Body of pancreas (tissue), 4 donors: ENCODE results near the gene GPRIN3. TPM values are rescaled to one million over a fixed set of nuclear protein-coding genes. Genes with fewer than 3 reads are reported as not detected.
"Not testable (repeated sequence)": the region's sequence is repeated elsewhere in the genome, so short reads cannot be mapped to it uniquely, and the experiment has no call there.

ENCODE experiments used
- ATAC-seq: fragments of 150-250 bp; one replicate; pipeline ENCODE4 v1.9.1; 2016
- DNase-seq, 4 donors: peaks; one replicate each; pipeline ENCODE4 v3.0.0-alpha.2; 2019
- H3K27ac ChIP-seq, 4 donors: fragments of 200-600 bp; sonication (generic); 1 replicate in 3 of 4; 2 replicates in 1 of 4; pipeline versions ENCODE4 v1.5.1 to v1.6.1; 2016 to 2019; ENCODE audit warnings: mild to moderate bottlenecking in 1 of 4, mixed read lengths in 1 of 4, moderate library complexity in 1 of 4
- H3K27me3 ChIP-seq, 2 donors: fragments of 200-600 bp; sonication (generic); one replicate each; pipeline ENCODE4 v1.6.0; 2016; ENCODE audit warnings: mild to moderate bottlenecking in 1 of 2
- H3K36me3 ChIP-seq, 2 donors: fragments of 200-600 bp; sonication (generic); replicated peaks in 1 of 2; 2 replicates each; pipeline ENCODE4 v1.5.1; 2016; ENCODE audit warnings: low read depth in 2 of 2; ENCODE audit not compliant: insufficient read depth in 1 of 2
- H3K4me1 ChIP-seq: fragments of 200-600 bp; sonication (generic); one replicate; pipeline ENCODE4 v1.6.0; 2016
- H3K4me3 ChIP-seq, 2 donors: fragments of 200-600 bp; sonication (generic); 1 replicate in 1 of 2; 2 replicates in 1 of 2; pipeline ENCODE4 v1.5.1; 2016 to 2019
- H3K9me3 ChIP-seq, 3 donors: fragments of 200-600 bp; sonication (generic); 1 replicate in 2 of 3; 2 replicates in 1 of 3; pipeline ENCODE4 v1.5.1; 2016
- POLR2A ChIP-seq, 3 donors: fragments of 450-650 bp; IDR thresholded peaks; one replicate each; pipeline ENCODE4 v1.6.1; 2016; ENCODE audit warnings: antibody characterized with exemption in 3 of 3, mild to moderate bottlenecking in 2 of 3
- WGBS, 2 donors: methylation state at CpG; one replicate each; pipeline ENCODE4 v1.1.5; 2017; 5-methylcytosine and 5-hydroxymethylcytosine counted together
- intact Hi-C: fragments of 100-400 bp; cut with DNase I; formaldehyde crosslinking; loops from one replicate; pipeline ENCODE4 v1.15.1; 2023
- total RNA-seq, 2 donors: library from RNA; depleted of rRNA; stranded (reverse); fragments of >200 nt; gene quantifications; one replicate each; pipeline ENCODE4 v1.1.0, GENCODE V29; 2016
- TF ChIP-seq, protein P1 (sequence below), 7 experiments: fragments of 450-650 bp in 4 of 7; fragments of 200-600 bp in 3 of 7; sonication (generic) in 3 of 7; IDR thresholded peaks; one replicate each; pipeline ENCODE4 v1.5.1; 2016 to 2019; ENCODE audit warnings: antibody characterized with exemption in 7 of 7

GPRIN3 gene
- total RNA-seq, 2 donors from 2014 or later, result 5.3 to 9.3 TPM

DNA sequence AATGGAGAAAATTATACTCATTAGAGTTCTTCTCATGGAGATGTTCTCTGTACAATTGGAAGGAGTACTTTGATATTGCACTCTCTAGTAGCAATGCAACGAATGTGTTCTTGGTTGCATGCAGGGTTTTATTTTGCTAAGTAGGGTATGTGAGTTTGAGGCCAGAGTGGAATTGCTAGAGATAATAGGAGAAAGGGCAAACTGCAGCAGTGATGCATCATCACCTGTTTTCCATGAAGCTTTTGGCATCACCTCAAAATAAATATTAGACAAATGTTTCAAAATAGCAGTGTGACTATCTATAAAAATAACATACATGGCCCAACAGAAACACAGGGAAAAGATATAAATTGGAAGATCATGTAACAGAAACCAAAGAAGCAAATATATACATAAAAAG lies 103.0 kb downstream of the GPRIN3 start:
- no peaks in the 10 kb centered on the region for H3K36me3 ChIP-seq
- WGBS, 2 donors, result 43 to 81% methylated on average over 1 of the region's 1 CpG
- no peaks in the 10 kb centered on the region for H3K9me3 ChIP-seq
- peak; percentile 45 for ATAC-seq
- TF ChIP-seq, protein P1, sequence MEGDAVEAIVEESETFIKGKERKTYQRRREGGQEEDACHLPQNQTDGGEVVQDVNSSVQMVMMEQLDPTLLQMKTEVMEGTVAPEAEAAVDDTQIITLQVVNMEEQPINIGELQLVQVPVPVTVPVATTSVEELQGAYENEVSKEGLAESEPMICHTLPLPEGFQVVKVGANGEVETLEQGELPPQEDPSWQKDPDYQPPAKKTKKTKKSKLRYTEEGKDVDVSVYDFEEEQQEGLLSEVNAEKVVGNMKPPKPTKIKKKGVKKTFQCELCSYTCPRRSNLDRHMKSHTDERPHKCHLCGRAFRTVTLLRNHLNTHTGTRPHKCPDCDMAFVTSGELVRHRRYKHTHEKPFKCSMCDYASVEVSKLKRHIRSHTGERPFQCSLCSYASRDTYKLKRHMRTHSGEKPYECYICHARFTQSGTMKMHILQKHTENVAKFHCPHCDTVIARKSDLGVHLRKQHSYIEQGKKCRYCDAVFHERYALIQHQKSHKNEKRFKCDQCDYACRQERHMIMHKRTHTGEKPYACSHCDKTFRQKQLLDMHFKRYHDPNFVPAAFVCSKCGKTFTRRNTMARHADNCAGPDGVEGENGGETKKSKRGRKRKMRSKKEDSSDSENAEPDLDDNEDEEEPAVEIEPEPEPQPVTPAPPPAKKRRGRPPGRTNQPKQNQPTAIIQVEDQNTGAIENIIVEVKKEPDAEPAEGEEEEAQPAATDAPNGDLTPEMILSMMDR (IDR thresholded peaks at IDR 0.05), result no peak
- no peak for TF ChIP-seq POLR2A (IDR thresholded peaks at IDR 0.05)
- H3K4me3 ChIP-seq, result no peak overlapping the region
- no peak for DNase-seq
- intact Hi-C loops, result no loop called here
- H3K27me3 ChIP-seq, result no peaks in the 10 kb centered on the region
- no peak overlapping the region for H3K27ac ChIP-seq
- H3K4me1 ChIP-seq, result peaks cover 22% of the 10 kb centered on the region

GRCh38 chr4:89203902-89204301 lies 103.7 kb downstream of the GPRIN3 start:
- Histone ChIP-seq H3K27me3 (no peaks in the 10 kb centered on the region), H3K4me1 (peaks cover 22% of the 10 kb centered on the region), H3K36me3 (no peaks in the 10 kb centered on the region), H3K9me3 (no peaks in the 10 kb centered on the region), H3K27ac (no peak overlapping the region), H3K4me3 (no peak overlapping the region)
- 23 to 34% methylated on average over 3 of the region's 3 CpGs for WGBS, 2 donors
- ATAC-seq (peak; percentile 50), DNase-seq (no peak)
- intact Hi-C loops, result no loop called here
- no peak for TF ChIP-seq POLR2A (IDR thresholded peaks at IDR 0.05)
- TF ChIP-seq, protein P1 (IDR thresholded peaks at IDR 0.05), result no peak

GRCh38 chr4:89199394-89199793 lies 108.2 kb downstream of the GPRIN3 start:
- peaks cover 42% of the 10 kb centered on the region for H3K4me1 ChIP-seq
- 77 to 91% methylated on average over 1 of the region's 1 CpG for WGBS, 2 donors
- H3K4me3 ChIP-seq, H3K36me3 ChIP-seq, ATAC-seq, H3K27me3 ChIP-seq, H3K9me3 ChIP-seq, H3K27ac ChIP-seq, DNase-seq, intact Hi-C loops: not testable (repeated sequence)

DNA sequence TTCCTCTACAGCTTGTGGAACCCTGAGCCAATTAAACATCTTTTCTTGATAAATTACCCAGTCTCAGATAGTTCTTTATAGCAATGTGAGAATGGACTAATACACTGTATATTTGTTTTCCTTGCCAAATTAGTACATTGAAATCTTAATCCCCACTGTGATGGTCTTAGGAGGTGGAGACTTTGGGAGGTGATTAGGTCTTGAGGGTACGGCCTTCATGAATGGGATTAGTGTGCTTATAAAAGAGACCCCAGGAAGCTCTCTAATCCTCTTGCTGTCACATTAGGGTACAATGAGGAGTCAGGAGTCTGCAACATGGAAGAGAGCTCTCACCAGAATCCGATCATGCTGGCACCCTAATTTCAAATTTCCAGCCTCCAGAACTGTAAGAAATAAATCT lies 109.7 kb downstream of the GPRIN3 start:
- peaks cover 41% of the 10 kb centered on the region for H3K4me1 ChIP-seq
- no peaks in the 10 kb centered on the region for H3K9me3 ChIP-seq
- no peaks in the 10 kb centered on the region for H3K27me3 ChIP-seq
- intact Hi-C loops, result no loop called here
- 92% methylated on average over 2 of the region's 2 CpGs for WGBS, 2 donors
- ATAC-seq (no peak), DNase-seq (no peak)
- no peak overlapping the region for H3K4me3 ChIP-seq
- no peak for TF ChIP-seq POLR2A (IDR thresholded peaks at IDR 0.05)
- TF ChIP-seq, protein P1 (IDR thresholded peaks at IDR 0.05), result no peak
- no peaks in the 10 kb centered on the region for H3K36me3 ChIP-seq
- peak overlapping the region in 1 of 4 donors; percentile 15 for H3K27ac ChIP-seq

DNA sequence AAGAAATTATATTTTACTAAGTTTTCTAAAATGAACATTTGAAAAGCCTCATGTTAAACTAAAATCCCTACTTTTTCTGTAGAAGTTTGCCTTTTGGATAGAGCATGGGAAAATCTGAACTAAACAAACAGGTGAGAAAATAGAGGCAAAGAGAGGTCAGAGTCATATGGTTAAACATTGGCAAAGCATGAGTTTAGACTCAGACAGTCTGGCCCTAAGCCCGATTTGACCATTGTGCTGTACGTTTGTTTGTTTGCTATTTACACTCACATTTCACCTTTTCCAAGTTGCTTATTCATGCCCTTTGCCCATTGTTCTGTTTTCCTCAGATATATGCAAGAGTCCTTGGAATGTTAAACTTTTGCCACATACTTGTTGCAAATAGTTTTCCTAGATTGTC lies 110.9 kb downstream of the GPRIN3 start:
- H3K27me3 ChIP-seq, result no peaks in the 10 kb centered on the region
- DNase-seq (peak in 3 of 4 donors; percentile 22 to 66 (median 54)), ATAC-seq (peak; percentile 94)
- peaks cover 41% of the 10 kb centered on the region for H3K4me1 ChIP-seq
- H3K4me3 ChIP-seq, result no peak overlapping the region
- 10% methylated on average over 2 of the region's 2 CpGs for WGBS, 2 donors
- TF ChIP-seq, protein P1 (IDR thresholded peaks at IDR 0.05), result no peak
- TF ChIP-seq POLR2A (IDR thresholded peaks at IDR 0.05), result no peak
- peak overlapping the region; percentile 50 to 78 (median 71) for H3K27ac ChIP-seq
- intact Hi-C loops, result no loop called here
- H3K36me3 ChIP-seq, result no peaks in the 10 kb centered on the region
- no peaks in the 10 kb centered on the region for H3K9me3 ChIP-seq
